Measurements from ENCODE around the gene AK3. TPM values are rescaled to one million over a fixed set of nuclear protein-coding genes. Genes with fewer than 3 reads are reported as not detected.

The AK3 gene
- total and polyA plus RNA-seq, 9 of the 15 experiments (the other 6 are each of a cell fraction or from before 2014, with no cell fraction given), result 12.2 to 78.6 (median 41.8) TPM

DNA sequence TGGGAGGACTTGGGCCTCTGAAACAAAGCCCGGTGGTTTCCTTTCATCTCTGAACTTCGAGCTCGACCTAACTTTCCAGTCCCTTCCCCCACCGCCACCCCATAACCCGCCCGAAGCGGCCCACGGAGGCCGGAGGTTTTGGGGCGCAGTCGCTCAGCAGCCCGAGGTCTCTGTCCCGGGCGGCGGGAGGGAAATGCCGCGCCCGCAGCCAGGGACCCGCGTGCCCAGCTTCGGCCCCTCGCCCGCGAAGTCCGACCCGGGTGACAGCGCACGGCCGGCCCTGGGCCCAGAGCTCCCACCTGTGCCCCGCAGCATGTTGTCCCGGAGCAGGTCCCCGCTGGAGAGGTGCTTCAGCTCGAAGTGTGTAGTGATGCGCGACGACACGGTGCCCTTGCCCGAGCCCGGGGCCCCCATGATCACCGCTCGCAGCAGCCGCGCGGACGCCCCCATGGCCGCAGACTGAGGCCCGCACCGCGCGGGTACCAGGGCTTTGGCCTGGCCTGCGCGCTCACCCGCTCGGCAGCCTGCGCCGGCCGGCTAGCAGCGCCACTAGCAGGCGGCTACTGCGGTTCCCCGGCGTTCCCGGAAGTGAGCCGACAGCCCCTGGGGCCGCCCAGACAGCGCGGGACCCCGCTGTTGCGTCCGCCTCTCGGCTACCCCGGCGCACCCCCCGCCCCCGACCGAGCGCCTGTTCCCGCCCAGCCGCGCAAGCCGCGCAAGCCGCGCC, at the start of gene AK3 (continued):
- TF ChIP-seq, protein P1, sequence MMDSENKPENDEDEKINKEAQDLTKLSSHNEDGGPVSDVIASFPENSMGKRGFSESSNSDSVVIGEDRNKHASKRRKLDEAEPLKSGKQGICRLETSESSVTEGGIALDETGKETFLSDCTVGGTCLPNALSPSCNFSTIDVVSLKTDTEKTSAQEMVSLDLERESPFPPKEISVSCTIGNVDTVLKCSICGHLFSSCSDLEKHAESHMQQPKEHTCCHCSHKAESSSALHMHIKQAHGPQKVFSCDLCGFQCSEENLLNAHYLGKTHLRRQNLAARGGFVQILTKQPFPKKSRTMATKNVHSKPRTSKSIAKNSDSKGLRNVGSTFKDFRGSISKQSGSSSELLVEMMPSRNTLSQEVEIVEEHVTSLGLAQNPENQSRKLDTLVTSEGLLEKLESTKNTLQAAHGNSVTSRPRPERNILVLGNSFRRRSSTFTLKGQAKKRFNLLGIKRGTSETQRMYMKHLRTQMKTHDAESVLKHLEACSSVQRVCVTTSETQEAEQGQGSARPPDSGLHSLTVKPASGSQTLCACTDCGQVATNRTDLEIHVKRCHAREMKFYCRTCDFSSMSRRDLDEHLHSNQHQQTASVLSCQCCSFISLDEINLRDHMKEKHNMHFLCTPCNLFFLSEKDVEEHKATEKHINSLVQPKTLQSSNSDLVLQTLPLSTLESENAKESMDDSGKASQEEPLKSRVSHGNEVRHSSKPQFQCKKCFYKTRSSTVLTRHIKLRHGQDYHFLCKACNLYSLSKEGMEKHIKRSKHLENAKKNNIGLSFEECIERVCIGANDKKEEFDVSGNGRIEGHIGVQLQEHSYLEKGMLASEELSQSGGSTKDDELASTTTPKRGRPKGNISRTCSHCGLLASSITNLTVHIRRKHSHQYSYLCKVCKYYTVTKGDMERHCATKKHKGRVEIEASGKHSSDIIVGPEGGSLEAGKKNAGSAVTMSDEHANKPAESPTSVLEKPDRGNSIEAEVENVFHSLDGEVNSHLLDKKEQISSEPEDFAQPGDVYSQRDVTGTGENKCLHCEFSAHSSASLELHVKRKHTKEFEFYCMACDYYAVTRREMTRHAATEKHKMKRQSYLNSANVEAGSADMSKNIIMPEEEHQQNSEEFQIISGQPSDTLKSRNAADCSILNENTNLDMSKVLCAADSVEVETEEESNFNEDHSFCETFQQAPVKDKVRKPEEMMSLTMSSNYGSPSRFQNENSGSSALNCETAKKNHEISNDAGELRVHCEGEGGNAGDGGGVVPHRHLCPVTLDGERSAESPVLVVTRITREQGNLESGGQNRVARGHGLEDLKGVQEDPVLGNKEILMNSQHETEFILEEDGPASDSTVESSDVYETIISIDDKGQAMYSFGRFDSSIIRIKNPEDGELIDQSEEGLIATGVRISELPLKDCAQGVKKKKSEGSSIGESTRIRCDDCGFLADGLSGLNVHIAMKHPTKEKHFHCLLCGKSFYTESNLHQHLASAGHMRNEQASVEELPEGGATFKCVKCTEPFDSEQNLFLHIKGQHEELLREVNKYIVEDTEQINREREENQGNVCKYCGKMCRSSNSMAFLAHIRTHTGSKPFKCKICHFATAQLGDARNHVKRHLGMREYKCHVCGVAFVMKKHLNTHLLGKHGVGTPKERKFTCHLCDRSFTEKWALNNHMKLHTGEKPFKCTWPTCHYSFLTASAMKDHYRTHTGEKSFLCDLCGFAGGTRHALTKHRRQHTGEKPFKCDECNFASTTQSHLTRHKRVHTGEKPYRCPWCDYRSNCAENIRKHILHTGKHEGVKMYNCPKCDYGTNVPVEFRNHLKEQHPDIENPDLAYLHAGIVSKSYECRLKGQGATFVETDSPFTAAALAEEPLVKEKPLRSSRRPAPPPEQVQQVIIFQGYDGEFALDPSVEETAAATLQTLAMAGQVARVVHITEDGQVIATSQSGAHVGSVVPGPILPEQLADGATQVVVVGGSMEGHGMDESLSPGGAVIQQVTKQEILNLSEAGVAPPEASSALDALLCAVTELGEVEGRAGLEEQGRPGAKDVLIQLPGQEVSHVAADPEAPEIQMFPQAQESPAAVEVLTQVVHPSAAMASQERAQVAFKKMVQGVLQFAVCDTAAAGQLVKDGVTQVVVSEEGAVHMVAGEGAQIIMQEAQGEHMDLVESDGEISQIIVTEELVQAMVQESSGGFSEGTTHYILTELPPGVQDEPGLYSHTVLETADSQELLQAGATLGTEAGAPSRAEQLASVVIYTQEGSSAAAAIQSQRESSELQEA (IDR thresholded peaks at IDR 0.05; ENCODE audit: low read depth), result no peak
- TF ChIP-seq HOXB6 (CRISPR knock-in tag; IDR thresholded peaks at IDR 0.05; ENCODE audit: borderline replicate concordance), result no peak
- TF ChIP-seq CREM (IDR thresholded peaks at IDR 0.05; ENCODE audit: low read depth), result peak; percentile 40
- peak; percentile 19 for TF ChIP-seq FUS (optimal IDR thresholded peaks at IDR 0.05; ENCODE audit: low read depth, low read length)
- TF ChIP-seq SMC3 (conservative IDR thresholded peaks at IDR 0.05; ENCODE audit: insufficient read depth, low read depth, low read length), result 0 out of 2 replicates have a peak, but pooled peaks have one; percentile 6
- TF ChIP-seq CTBP1 (IDR thresholded peaks at IDR 0.05; ENCODE audit: borderline replicate concordance), result peak; percentile 82
- TF ChIP-seq, protein P2, sequence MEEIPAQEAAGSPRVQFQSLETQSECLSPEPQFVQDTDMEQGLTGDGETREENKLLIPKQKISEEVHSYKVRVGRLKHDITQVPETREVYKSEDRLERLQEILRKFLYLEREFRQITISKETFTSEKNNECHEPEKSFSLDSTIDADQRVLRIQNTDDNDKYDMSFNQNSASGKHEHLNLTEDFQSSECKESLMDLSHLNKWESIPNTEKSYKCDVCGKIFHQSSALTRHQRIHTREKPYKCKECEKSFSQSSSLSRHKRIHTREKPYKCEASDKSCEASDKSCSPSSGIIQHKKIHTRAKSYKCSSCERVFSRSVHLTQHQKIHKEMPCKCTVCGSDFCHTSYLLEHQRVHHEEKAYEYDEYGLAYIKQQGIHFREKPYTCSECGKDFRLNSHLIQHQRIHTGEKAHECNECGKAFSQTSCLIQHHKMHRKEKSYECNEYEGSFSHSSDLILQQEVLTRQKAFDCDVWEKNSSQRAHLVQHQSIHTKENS (CRISPR knock-in tag; IDR thresholded peaks at IDR 0.05), result no peak
- peak; percentile 39 for TF ChIP-seq U2AF1 (optimal IDR thresholded peaks at IDR 0.05; ENCODE audit: low read depth, low read length)
- TF ChIP-seq CSDE1 (IDR thresholded peaks at IDR 0.05), result no peak
- TF ChIP-seq ZBTB7A (IDR thresholded peaks at IDR 0.05; ENCODE audit: borderline replicate concordance, control insufficient read depth, low read depth, low read length), result peak; percentile 97
- no peak for TF ChIP-seq NR1H2 (CRISPR knock-in tag; IDR thresholded peaks at IDR 0.05)
- TF ChIP-seq, protein P3, sequence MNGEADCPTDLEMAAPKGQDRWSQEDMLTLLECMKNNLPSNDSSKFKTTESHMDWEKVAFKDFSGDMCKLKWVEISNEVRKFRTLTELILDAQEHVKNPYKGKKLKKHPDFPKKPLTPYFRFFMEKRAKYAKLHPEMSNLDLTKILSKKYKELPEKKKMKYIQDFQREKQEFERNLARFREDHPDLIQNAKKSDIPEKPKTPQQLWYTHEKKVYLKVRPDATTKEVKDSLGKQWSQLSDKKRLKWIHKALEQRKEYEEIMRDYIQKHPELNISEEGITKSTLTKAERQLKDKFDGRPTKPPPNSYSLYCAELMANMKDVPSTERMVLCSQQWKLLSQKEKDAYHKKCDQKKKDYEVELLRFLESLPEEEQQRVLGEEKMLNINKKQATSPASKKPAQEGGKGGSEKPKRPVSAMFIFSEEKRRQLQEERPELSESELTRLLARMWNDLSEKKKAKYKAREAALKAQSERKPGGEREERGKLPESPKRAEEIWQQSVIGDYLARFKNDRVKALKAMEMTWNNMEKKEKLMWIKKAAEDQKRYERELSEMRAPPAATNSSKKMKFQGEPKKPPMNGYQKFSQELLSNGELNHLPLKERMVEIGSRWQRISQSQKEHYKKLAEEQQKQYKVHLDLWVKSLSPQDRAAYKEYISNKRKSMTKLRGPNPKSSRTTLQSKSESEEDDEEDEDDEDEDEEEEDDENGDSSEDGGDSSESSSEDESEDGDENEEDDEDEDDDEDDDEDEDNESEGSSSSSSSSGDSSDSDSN (IDR thresholded peaks at IDR 0.05; ENCODE audit: borderline replicate concordance in 1 of 2, low read depth in 2 of 2, low read length in 2 of 2), result peak; percentile 84 to 93; a peak in 3 of 4 replicates
- no peak for TF ChIP-seq ZFP36 (IDR thresholded peaks at IDR 0.05; ENCODE audit: low read depth, low read length, partially characterized antibody)
- TF ChIP-seq TBP (optimal IDR thresholded peaks at IDR 0.05; ENCODE audit: low read depth, low read length), result peak; percentile 65
- TF ChIP-seq TEAD1 (CRISPR knock-in tag; IDR thresholded peaks at IDR 0.05), result peak in 1 of 2 experiments; percentile 74; a peak in 2 of 4 replicates

Measured in K562 (cell line).